Right cardiac atrium (tissue), 5 donors: ENCODE results near the gene TUBB3. TPM values are rescaled to one million over a fixed set of nuclear protein-coding genes. Genes with fewer than 3 reads are reported as not detected.
"Not testable (repeated sequence)": the region's sequence is repeated elsewhere in the genome, so short reads cannot be mapped to it uniquely, and the experiment has no call there.

Experiments used
- ATAC-seq, 2 donors: fragments of 200-7000 bp; cut with Tn5 transposase; one replicate each; pipeline versions ENCODE4 v1.8.0 to v1.9.1; 2020; ENCODE audit warnings: moderate library complexity in 2 of 2, mild to moderate bottlenecking in 1 of 2
- DNase-seq, 3 donors: peaks; one replicate each; pipeline ENCODE4 v3.0.0-alpha.2; 2020
- H3K27ac ChIP-seq: one replicate; pipeline ENCODE4 v1.5.1; 2013; ENCODE audit warnings: mild to moderate bottlenecking, low read length, control low read depth, moderate library complexity
- H3K27me3 ChIP-seq: one replicate; pipeline ENCODE4 v1.6.1; 2013; ENCODE audit not compliant: control insufficient read depth, insufficient read depth
- H3K4me1 ChIP-seq: one replicate; pipeline ENCODE4 v1.6.1; 2013; ENCODE audit warnings: low read length; ENCODE audit not compliant: control insufficient read depth, insufficient read depth
- H3K4me3 ChIP-seq: one replicate; pipeline ENCODE4 v1.5.1; 2013; ENCODE audit warnings: low read length, control low read depth
- H3K9me3 ChIP-seq: one replicate; pipeline ENCODE4 v1.6.1; 2013; ENCODE audit warnings: low read length; ENCODE audit not compliant: control insufficient read depth
- WGBS: extraction: QIAGEN DNeasy Blood & Tissue Kit; methylation state at CpG from one replicate; pipeline ENCODE4 v1.1.7; 2013; 5-methylcytosine and 5-hydroxymethylcytosine counted together
- intact Hi-C, 4 donors: fragments of 100-400 bp; cut with DNase I; formaldehyde crosslinking; loops; one replicate each; pipeline versions ENCODE4 v1.11.0 to v1.14.0; 2022 to 2023
- polyA plus RNA-seq: library from polyadenylated mRNA; stranded (reverse); fragments of 200-250 nt; gene quantifications from one replicate; pipeline ENCODE4 v1.2.3, GENCODE V29; 2013
- total RNA-seq, 4 donors: library from RNA; stranded (reverse); fragmentation: NEBNext Ultra II Directional; extraction: Animal tissue kit (Norgen Biotek cat#: 25700); gene quantifications; one replicate each; pipeline ENCODE4 v1.2.1, GENCODE V29; 2021
- donor health status: healthy with polysubstance abuse.
- donor health status: DM: no; HTN: yes; CAD: no.
- donor health status: DM: no; HTN: no; CAD: no.
- donor health status: DM: no; HTN: yes; CAD: no; lungs with severe emphysema.
- donor health status: DM: yes; HTN: yes; CAD: no.

The TUBB3 gene
- total and polyA plus RNA-seq, 5 donors = 1.1 to 6.6 (median 2.1) TPM

DNA sequence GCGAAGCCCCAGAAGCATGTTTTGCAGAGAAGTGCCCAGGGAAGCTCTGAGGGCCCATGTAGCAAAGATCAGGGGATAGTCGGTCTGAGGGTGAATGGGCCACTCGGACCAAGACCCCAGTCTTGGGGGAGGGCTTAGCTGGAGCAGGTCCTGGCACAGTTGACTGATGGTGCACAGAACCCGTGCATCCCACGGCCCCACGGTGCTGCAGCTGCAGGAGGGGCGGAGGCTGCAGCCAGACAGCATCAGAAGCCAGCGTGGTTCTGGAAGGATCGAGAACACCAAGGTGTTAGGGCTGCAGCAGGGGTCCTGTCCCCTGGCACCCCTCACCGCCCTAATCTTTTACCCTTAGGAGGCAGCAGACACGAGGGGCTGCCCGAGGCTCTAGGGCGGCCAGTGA, 11.0 kb upstream of the TUBB3 start:
- Histone ChIP-seq H3K27me3 (no peaks in the 10 kb centered on the region), H3K9me3 (no peaks in the 10 kb centered on the region), H3K27ac (no peak overlapping the region), H3K4me3 (no peak overlapping the region), H3K4me1 (no peaks in the 10 kb centered on the region)
- no peak for DNase-seq
- intact Hi-C loops = no loop called here
- 85% methylated on average over 13 of the region's 13 CpGs for WGBS
- no peak for ATAC-seq

GRCh38 chr16:89912627-89913026, 10.5 kb upstream of the TUBB3 start:
- no peaks in the 10 kb centered on the region for H3K9me3 ChIP-seq
- ATAC-seq = no peak
- H3K4me1 ChIP-seq = no peaks in the 10 kb centered on the region
- no peak overlapping the region for H3K4me3 ChIP-seq
- intact Hi-C loops = no loop called here
- H3K27me3 ChIP-seq = no peaks in the 10 kb centered on the region
- no peak for DNase-seq
- WGBS = 64% methylated on average over 14 of the region's 14 CpGs
- no peak overlapping the region for H3K27ac ChIP-seq

DNA sequence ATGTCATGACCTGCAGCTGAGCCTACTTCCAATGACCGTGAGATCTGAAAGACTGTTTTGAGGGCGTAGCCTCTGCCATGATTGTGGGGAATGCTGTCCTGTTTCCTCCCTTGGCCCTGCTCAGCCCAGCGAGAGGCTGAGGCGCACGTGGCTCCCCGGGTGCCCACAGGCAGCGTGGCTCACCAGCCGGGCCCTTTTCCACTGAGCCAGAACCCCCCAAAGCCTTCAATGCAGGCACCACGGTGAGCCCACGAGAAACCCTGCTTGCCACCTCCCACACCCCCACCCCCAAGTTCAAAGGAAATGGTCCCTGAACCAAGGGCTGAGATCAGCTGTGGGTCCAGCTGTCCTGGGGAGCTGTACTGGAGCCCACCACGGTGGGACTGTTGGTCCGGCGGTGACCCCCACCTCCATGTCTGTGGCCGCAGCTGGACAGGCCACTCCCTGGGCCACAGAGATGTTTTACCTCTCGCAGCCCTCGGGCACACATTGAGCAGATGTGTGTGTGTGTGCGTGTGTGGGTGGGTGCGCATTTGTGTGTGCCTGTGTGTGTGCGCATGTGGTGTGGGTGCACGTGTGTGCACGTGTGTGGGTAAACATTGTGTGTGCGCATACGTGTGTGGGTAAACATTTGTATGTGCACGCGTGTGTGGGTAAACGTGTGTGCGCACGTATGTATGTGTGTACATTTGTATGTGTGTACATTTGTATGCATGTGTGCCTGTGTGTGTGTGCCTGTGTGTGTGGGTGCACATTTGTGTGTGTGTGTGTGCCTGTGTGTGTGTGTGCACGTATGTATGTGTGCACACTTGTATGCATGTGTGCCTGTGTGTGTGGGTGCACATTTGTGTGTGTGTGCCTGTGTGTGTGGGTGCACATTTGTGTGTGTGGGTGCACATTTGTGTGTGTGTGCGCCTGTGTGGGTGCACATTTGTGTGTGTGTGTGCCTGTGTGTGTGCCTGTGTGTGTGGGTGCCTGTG, 9.4 kb upstream of the TUBB3 start:
- H3K27ac ChIP-seq = no peak overlapping the region
- H3K9me3 ChIP-seq = no peaks in the 10 kb centered on the region
- H3K4me1 ChIP-seq = no peaks in the 10 kb centered on the region
- no peak overlapping the region for H3K4me3 ChIP-seq
- ATAC-seq = no peak
- no peaks in the 10 kb centered on the region for H3K27me3 ChIP-seq
- no peak for DNase-seq
- intact Hi-C loops = no loop called here
- 81% methylated on average over 30 of the region's 30 CpGs for WGBS

- 56% methylated on average over 11 of the region's 11 CpGs for WGBS
- ATAC-seq, H3K4me1 ChIP-seq, H3K27ac ChIP-seq, intact Hi-C loops, DNase-seq, H3K27me3 ChIP-seq, H3K4me3 ChIP-seq, H3K9me3 ChIP-seq: not testable (repeated sequence)
Measured at GRCh38 chr16:89914642-89915285, 8.4 kb upstream of the TUBB3 start.

DNA sequence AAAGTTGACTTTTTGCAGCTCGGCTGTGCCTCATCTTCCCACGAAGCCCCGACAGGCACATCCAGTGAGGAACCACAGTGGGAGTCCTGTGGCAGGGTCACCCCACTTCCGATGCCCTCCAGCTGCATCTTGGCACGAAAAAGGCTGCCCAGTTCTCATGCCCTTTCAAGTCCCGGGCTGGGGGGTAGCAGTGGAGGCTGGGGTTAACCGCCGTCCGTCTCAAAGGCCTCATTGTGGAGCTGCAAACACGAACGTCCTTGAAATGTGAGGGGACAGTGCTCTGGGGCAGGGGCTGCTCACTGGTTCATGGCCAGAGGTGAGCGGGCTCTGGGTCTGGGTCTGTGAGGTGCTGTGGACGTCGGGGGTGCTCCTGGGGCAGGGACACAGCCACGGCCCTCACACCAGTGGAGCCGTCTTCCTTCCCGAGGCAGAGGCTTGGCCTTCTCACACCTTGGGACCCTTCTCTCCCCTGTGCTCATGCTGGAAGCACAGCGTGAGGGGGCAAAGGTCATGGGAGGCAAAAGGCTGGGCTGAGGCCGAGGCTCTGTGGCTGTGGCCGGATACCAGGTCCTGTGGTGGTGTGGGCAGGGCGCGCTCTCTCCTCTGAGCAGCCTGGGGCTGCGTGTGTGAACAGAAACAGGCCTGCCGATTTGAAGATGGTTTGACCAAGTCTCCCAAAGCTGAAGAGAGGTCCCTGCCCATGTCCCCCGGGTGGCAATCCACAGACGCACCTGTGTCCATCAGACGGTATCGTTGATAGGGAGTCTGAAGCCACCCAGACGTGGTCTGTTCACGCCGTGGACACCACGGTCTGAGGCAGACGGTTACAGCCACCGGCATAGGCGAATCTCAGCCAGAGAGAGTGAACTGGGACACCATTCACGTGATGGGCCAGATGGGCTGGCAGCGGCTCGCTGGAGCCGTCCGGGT, 7.6 kb upstream of the TUBB3 start:
- H3K4me3 ChIP-seq = no peak overlapping the region
- no peaks in the 10 kb centered on the region for H3K9me3 ChIP-seq
- no peak for ATAC-seq
- peak in 1 of 3 donors; percentile 46 for DNase-seq
- intact Hi-C loops = no loop called here
- no peaks in the 10 kb centered on the region for H3K4me1 ChIP-seq
- H3K27ac ChIP-seq = no peak overlapping the region
- 78% methylated on average over 40 of the region's 40 CpGs for WGBS
- H3K27me3 ChIP-seq = no peaks in the 10 kb centered on the region

GRCh38 chr16:89917773-89918452, 5.2 kb upstream of the TUBB3 start:
- Histone ChIP-seq H3K4me3 (peak overlapping the region; percentile 2), H3K4me1 (no peaks in the 10 kb centered on the region), H3K27me3 (no peaks in the 10 kb centered on the region), H3K27ac (no peak overlapping the region), H3K9me3 (no peaks in the 10 kb centered on the region)
- WGBS = under 1% methylated on average over 39 of the region's 39 CpGs
- peak; percentile 87 to 94 (median 94) for DNase-seq
- intact Hi-C loops = no loop called here
- peak; percentile 63 to 71 for ATAC-seq

DNA sequence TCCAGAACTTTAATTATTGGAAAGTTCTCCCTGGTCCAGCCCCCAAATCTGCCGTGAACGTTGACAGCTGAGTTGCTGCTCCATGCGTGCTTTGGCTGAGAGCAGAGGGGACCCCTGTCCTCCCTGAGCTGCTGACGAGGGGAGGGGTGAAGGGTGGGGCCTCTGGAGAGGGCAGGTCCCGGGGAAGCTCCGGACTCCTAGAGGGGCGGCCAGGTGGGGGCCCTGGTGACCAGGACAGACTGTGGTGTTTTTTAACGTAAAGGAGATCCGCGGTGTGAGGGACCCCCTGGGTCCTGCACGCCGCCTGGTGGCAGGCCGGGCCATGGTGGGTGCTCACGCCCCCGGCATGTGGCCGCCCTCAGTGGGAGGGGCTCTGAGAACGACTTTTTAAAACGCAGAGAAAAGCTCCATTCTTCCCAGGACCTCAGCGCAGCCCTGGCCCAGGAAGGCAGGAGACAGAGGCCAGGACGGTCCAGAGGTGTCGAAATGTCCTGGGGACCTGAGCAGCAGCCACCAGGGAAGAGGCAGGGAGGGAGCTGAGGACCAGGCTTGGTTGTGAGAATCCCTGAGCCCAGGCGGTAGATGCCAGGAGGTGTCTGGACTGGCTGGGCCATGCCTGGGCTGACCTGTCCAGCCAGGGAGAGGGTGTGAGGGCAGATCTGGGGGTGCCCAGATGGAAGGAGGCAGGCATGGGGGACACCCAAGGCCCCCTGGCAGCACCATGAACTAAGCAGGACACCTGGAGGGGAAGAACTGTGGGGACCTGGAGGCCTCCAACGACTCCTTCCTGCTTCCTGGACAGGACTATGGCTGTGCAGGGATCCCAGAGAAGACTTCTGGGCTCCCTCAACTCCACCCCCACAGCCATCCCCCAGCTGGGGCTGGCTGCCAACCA, 4.4 kb upstream of the TUBB3 start, which contains the start of gene MC1R:
Gene MC1R (plus strand): TSS at position 410 of the 895 bp plus-strand sequence. CDS start 397 bp downstream, at position 807.
- WGBS = 6% methylated on average over 23 of the region's 23 CpGs
- no peaks in the 10 kb centered on the region for H3K9me3 ChIP-seq
- no peaks in the 10 kb centered on the region for H3K4me1 ChIP-seq
- intact Hi-C loops = no loop called here
- peak within 1 kb of the TSS; percentile 2 for H3K4me3 ChIP-seq
- ATAC-seq = peak; percentile 1 to 4
- no peak within 1 kb of the TSS for H3K27ac ChIP-seq
- DNase-seq = peak; percentile 49 to 77 (median 72)
- H3K27me3 ChIP-seq = no peaks in the 10 kb centered on the region

- Histone ChIP-seq H3K9me3 (no peaks in the 10 kb centered on the region), H3K4me3 (no peak overlapping the region), H3K27ac (no peak overlapping the region), H3K4me1 (no peaks in the 10 kb centered on the region), H3K27me3 (no peaks in the 10 kb centered on the region)
- WGBS = 90% methylated on average over 52 of the region's 52 CpGs
- intact Hi-C loops = no loop called here
- ATAC-seq (no peak), DNase-seq (peak in 1 of 3 donors; percentile 60)
Measured at GRCh38 chr16:89919535-89920406, 3.4 kb upstream of the TUBB3 start.

- ATAC-seq (no peak), DNase-seq (peak in 1 of 3 donors; percentile 19)
- no peaks in the 10 kb centered on the region for H3K27me3 ChIP-seq
- 52% methylated on average over 6 of the region's 6 CpGs for WGBS
- intact Hi-C loops = no loop called here
- H3K9me3 ChIP-seq = no peaks in the 10 kb centered on the region
- no peaks in the 10 kb centered on the region for H3K4me1 ChIP-seq
- H3K27ac ChIP-seq = no peak overlapping the region
- no peak overlapping the region for H3K4me3 ChIP-seq
Measured at GRCh38 chr16:89920723-89921122, 2.4 kb upstream of the TUBB3 start.
